Measurements from ENCODE around the gene GRK5. TPM values are rescaled to one million over a fixed set of nuclear protein-coding genes. Genes with fewer than 3 reads are reported as not detected.

GRK5 gene
- total and polyA plus RNA-seq, 8 donors: 10.9 to 95.9 (median 34.0) TPM

GRCh38 chr10:119362122-119362521, 154.8 kb downstream of the GRK5 start:
- no peaks in the 10 kb centered on the region for H3K36me3 ChIP-seq
- H3K4me3 ChIP-seq: no peak overlapping the region
- DNase-seq: no peak
- intact Hi-C loops (cut with DNase I; ENCODE audit: low total_unique reads): no loop called here
- H3K27me3 ChIP-seq: no peaks in the 10 kb centered on the region
- peak; percentile 1 to 58 (median 36) for TF ChIP-seq POLR2AphosphoS5 (IDR thresholded peaks at IDR 0.05)
- no peak for TF ChIP-seq EP300 (IDR thresholded peaks at IDR 0.05)
- peak overlapping the region; percentile 7 to 68 (median 41) for H3K27ac ChIP-seq
- 41 to 52% (median 42%) methylated on average over 3 of the region's 3 CpGs for WGBS, 5 donors
- H3K9me3 ChIP-seq: no peaks in the 10 kb centered on the region
- peaks cover 27 to 63% (median 54%) of the 10 kb centered on the region in 4 donors for H3K4me1 ChIP-seq

- H3K27me3 ChIP-seq: no peaks in the 10 kb centered on the region
- TF ChIP-seq POLR2A (IDR thresholded peaks at IDR 0.05) (no peak), POLR2AphosphoS5 (IDR thresholded peaks at IDR 0.05) (no peak), EP300 (IDR thresholded peaks at IDR 0.05) (no peak), CTCF (IDR thresholded peaks at IDR 0.05) (no peak)
- intact Hi-C loops (cut with DNase I; ENCODE audit: low total_unique reads): no loop called here
- peaks cover 47 to 68% (median 64%) of the 10 kb centered on the region in 4 donors for H3K4me1 ChIP-seq
- no peak overlapping the region for H3K4me3 ChIP-seq
- peak overlapping the region in 4 of 5 donors; percentile 16 to 68 (median 43) for H3K27ac ChIP-seq
- DNase-seq: no peak
- H3K36me3 ChIP-seq: peaks cover 0 to 3% (median 0%) of the 10 kb centered on the region in 4 donors
- WGBS, 5 donors: 48 to 63% (median 58%) methylated on average over 11 of the region's 11 CpGs
- no peaks in the 10 kb centered on the region for H3K9me3 ChIP-seq
Measured at GRCh38 chr10:119364645-119365600, 157.6 kb downstream of the GRK5 start.

GRCh38 chr10:119365773-119366599, 158.6 kb downstream of the GRK5 start:
- TF ChIP-seq POLR2AphosphoS5 (IDR thresholded peaks at IDR 0.05): no peak
- no peak for TF ChIP-seq POLR2A (IDR thresholded peaks at IDR 0.05)
- TF ChIP-seq CTCF (IDR thresholded peaks at IDR 0.05): no peak
- peaks cover 0 to 3% (median 0%) of the 10 kb centered on the region in 4 donors for H3K36me3 ChIP-seq
- no peaks in the 10 kb centered on the region for H3K27me3 ChIP-seq
- no peak overlapping the region for H3K4me3 ChIP-seq
- intact Hi-C loops (cut with DNase I; ENCODE audit: low total_unique reads): no loop called here
- no peak for DNase-seq
- H3K9me3 ChIP-seq: no peaks in the 10 kb centered on the region
- peak overlapping the region in 3 of 5 donors; percentile 16 to 86 (median 56) for H3K27ac ChIP-seq
- H3K4me1 ChIP-seq: peaks cover 52 to 73% (median 69%) of the 10 kb centered on the region in 4 donors
- WGBS, 5 donors: 72 to 74% (median 73%) methylated on average over 12 of the region's 12 CpGs

- H3K36me3 ChIP-seq: peaks cover 0 to 3% (median 0%) of the 10 kb centered on the region in 4 donors
- 85 to 97% (median 91%) methylated on average over 12 to 21 of the region's 21 CpGs for WGBS, 5 donors
- H3K27ac ChIP-seq: peak overlapping the region in 3 of 5 donors; percentile 63 to 86 (median 74)
- no peak overlapping the region for H3K4me3 ChIP-seq
- DNase-seq: no peak
- H3K4me1 ChIP-seq: peaks cover 43 to 66% (median 65%) of the 10 kb centered on the region in 4 donors
- no peaks in the 10 kb centered on the region for H3K9me3 ChIP-seq
- intact Hi-C loops (cut with DNase I; ENCODE audit: low total_unique reads): no loop called here
- TF ChIP-seq EP300 (IDR thresholded peaks at IDR 0.05) (no peak), POLR2A (IDR thresholded peaks at IDR 0.05) (no peak), CTCF (IDR thresholded peaks at IDR 0.05) (no peak), POLR2AphosphoS5 (IDR thresholded peaks at IDR 0.05) (no peak)
- no peaks in the 10 kb centered on the region for H3K27me3 ChIP-seq
Measured at GRCh38 chr10:119367841-119368549, 160.6 kb downstream of the GRK5 start.
